NB4 (cell line): ENCODE data around the gene BARHL2.

ENCODE experiments used
- POLR2A ChIP-seq: IDR thresholded peaks from 2 replicates; pipeline ENCODE4 v1.6.1; 2011; ENCODE audit warnings: mild to moderate bottlenecking; ENCODE audit not compliant: insufficient read length; ENCODE audit errors: extremely low read depth
- TF ChIP-seq, protein P1 (sequence below): IDR thresholded peaks from one replicate; pipeline ENCODE4 v1.5.1; 2012; ENCODE audit warnings: low read depth, low read length

DNA sequence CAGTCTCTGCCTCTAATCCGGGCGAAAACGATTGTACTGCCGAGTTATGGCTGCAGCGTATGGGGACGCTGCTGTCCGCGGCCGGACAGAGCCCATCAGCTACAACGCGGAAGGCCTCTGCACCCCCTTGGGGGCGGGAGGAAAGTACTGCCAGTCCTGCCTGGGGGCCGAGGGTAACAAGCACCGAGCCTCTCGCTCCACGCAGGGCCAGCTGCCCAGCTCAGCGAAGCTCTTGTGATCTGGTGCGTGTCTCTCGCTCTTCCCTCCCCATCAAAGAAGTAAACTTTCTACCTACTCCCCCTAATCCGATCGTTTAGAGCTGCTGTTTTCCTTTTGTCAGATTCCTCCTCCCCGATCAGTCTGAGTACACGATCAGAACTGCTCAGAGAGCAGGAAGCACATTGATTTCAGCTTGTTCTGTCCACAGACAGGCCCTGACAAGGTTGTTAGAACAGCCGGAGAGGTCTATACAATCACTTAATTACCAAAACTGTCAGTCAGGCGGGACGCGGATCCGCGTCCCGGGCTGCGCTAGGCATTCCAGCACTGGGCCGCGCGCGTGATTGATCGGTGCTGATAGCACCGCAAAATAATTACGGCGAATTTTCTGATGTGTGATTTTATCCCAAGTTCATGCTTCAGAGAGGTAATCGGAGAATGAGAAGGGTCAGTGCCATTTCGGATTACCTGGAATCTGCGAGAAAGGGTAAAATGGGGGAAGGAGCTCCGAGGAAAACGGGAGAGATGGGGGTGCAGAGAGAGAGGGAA lies 8.7 kb upstream of the BARHL2 start:
- TF ChIP-seq, protein P1, sequence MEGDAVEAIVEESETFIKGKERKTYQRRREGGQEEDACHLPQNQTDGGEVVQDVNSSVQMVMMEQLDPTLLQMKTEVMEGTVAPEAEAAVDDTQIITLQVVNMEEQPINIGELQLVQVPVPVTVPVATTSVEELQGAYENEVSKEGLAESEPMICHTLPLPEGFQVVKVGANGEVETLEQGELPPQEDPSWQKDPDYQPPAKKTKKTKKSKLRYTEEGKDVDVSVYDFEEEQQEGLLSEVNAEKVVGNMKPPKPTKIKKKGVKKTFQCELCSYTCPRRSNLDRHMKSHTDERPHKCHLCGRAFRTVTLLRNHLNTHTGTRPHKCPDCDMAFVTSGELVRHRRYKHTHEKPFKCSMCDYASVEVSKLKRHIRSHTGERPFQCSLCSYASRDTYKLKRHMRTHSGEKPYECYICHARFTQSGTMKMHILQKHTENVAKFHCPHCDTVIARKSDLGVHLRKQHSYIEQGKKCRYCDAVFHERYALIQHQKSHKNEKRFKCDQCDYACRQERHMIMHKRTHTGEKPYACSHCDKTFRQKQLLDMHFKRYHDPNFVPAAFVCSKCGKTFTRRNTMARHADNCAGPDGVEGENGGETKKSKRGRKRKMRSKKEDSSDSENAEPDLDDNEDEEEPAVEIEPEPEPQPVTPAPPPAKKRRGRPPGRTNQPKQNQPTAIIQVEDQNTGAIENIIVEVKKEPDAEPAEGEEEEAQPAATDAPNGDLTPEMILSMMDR: no peak
- no peak for TF ChIP-seq POLR2A
